ENCODE measurements around the gene THAP3. TPM values are rescaled to one million over a fixed set of nuclear protein-coding genes. Genes with fewer than 3 reads are reported as not detected.
A peak's percentile ranks its signal among the peaks of the same experiment; 100 is the strongest.
"Not testable (repeated sequence)": the region's sequence is repeated elsewhere in the genome, so short reads cannot be mapped to it uniquely, and the experiment has no call there.

THAP3 gene
- total RNA-seq, 1 donor from 2014 or later, result 13.5 TPM

- Mint-ChIP-seq H3K27me3 (ENCODE audit: unreplicated experiment) (peaks cover 2% of the 10 kb centered on the region), H3K4me3 (ENCODE audit: unreplicated experiment) (no peak overlapping the region), H3K9me3 (ENCODE audit: unreplicated experiment) (no peaks in the 10 kb centered on the region), H3K27ac (ENCODE audit: unreplicated experiment) (no peak overlapping the region), H3K4me1 (ENCODE audit: unreplicated experiment) (no peaks in the 10 kb centered on the region), H3K36me3 (ENCODE audit: low read depth, unreplicated experiment) (peaks cover 24% of the 10 kb centered on the region)
- DNase-seq (ENCODE audit: low spot score), result no peak
- TF ChIP-seq CTCF (IDR thresholded peaks at IDR 0.05; ENCODE audit: unreplicated experiment), result no peak
These were observed 11.5 kb downstream of the THAP3 start for GRCh38 chr1:6635910-6636760.

GRCh38 chr1:6636778-6637177 is 12.1 kb downstream of the THAP3 start:
- not testable (repeated sequence) for H3K27ac Mint-ChIP-seq (ENCODE audit: unreplicated experiment); H3K4me3 Mint-ChIP-seq (ENCODE audit: unreplicated experiment)

DNA sequence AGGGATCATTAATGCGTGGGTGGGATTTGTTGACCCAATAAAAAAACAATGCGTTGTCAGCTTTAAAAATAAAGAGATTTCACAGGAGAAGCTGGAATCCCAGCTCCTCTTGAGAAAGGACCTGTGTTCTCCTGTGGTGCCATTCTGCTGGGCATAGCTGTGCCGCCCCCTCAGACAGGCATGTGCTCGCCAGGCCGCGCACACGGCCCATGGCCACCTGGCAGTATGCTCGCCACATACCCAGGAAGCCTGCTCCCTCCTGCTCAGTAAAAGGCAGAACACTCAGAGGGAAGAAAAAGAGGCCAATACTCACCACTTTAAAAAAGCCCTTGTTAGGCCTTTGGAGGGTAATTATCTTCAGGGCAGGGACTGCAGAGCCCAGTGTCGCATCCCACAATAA is 13.1 kb downstream of the THAP3 start:
- H3K9me3 Mint-ChIP-seq (ENCODE audit: unreplicated experiment), result no peaks in the 10 kb centered on the region
- no peaks in the 10 kb centered on the region for H3K4me1 Mint-ChIP-seq (ENCODE audit: unreplicated experiment)
- peaks cover 5% of the 10 kb centered on the region for H3K27me3 Mint-ChIP-seq (ENCODE audit: unreplicated experiment)
- no peak for DNase-seq (ENCODE audit: low spot score)
- H3K4me3 Mint-ChIP-seq (ENCODE audit: unreplicated experiment), result no peak overlapping the region
- H3K27ac Mint-ChIP-seq (ENCODE audit: unreplicated experiment), result no peak overlapping the region
- TF ChIP-seq CTCF (IDR thresholded peaks at IDR 0.05; ENCODE audit: unreplicated experiment), result no peak
- peaks cover 38% of the 10 kb centered on the region for H3K36me3 Mint-ChIP-seq (ENCODE audit: low read depth, unreplicated experiment)

More at GRCh38 chr1:6636778-6637177, 12.1 kb downstream of the THAP3 start:
- not testable (repeated sequence) for H3K27me3 Mint-ChIP-seq (ENCODE audit: unreplicated experiment); H3K4me1 Mint-ChIP-seq (ENCODE audit: unreplicated experiment); H3K9me3 Mint-ChIP-seq (ENCODE audit: unreplicated experiment); DNase-seq (ENCODE audit: low spot score)
- peaks cover 28% of the 10 kb centered on the region for H3K36me3 Mint-ChIP-seq (ENCODE audit: low read depth, unreplicated experiment)

DNA sequence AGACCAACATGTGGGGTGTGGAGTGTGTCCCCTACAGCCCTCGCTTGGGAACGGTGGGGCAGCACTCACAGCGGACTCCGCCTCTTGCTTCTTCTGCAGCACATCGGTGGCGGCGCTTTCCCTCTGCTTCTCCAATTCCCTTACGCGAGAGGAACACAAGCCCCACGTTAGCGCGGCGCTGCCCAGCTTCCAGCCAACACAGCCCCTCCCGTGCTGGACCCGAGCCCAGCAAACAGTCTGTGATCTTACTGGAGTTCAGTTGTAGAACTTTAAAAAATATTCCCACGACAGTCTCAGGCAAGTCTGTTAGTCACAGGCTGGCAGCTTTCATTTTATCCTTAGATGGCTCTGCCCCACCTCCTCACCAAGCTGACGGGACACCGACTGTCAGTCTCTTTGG is 13.6 kb downstream of the THAP3 start:
- TF ChIP-seq CTCF (IDR thresholded peaks at IDR 0.05; ENCODE audit: unreplicated experiment), result no peak
- no peak overlapping the region for H3K4me3 Mint-ChIP-seq (ENCODE audit: unreplicated experiment)
- peaks cover 5% of the 10 kb centered on the region for H3K27me3 Mint-ChIP-seq (ENCODE audit: unreplicated experiment)
- no peak overlapping the region for H3K27ac Mint-ChIP-seq (ENCODE audit: unreplicated experiment)
- H3K36me3 Mint-ChIP-seq (ENCODE audit: low read depth, unreplicated experiment), result peaks cover 39% of the 10 kb centered on the region
- H3K4me1 Mint-ChIP-seq (ENCODE audit: unreplicated experiment), result no peaks in the 10 kb centered on the region
- H3K9me3 Mint-ChIP-seq (ENCODE audit: unreplicated experiment), result no peaks in the 10 kb centered on the region
- DNase-seq (ENCODE audit: low spot score), result no peak

GRCh38 chr1:6640867-6641266 is 16.2 kb downstream of the THAP3 start:
- not testable (repeated sequence) for H3K4me3 Mint-ChIP-seq (ENCODE audit: unreplicated experiment); H3K27ac Mint-ChIP-seq (ENCODE audit: unreplicated experiment); H3K9me3 Mint-ChIP-seq (ENCODE audit: unreplicated experiment); H3K27me3 Mint-ChIP-seq (ENCODE audit: unreplicated experiment); H3K4me1 Mint-ChIP-seq (ENCODE audit: unreplicated experiment); DNase-seq (ENCODE audit: low spot score)
- peaks cover 29% of the 10 kb centered on the region for H3K36me3 Mint-ChIP-seq (ENCODE audit: low read depth, unreplicated experiment)

DNA sequence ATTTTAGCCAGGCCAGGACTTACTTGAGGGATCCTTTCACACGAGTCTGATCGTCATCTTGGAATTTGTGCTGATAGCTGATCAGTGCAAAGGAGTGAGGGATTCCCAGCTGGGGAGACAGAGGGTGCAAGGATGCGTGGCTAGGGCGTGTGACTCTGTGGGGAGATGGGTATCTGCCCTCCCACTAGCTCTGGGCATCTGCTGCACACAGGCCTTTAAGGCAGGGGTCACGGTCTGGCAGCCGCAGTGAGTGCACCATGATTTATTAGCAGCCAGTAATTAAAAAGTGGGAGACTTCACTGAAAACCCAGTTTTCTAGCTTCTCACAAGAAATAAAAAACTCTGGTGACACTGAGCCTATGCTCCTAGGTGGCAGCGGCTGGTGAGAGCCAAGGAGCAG is 20.4 kb downstream of the THAP3 start:
- H3K9me3 Mint-ChIP-seq (ENCODE audit: unreplicated experiment), result no peaks in the 10 kb centered on the region
- H3K4me1 Mint-ChIP-seq (ENCODE audit: unreplicated experiment), result no peaks in the 10 kb centered on the region
- no peak for DNase-seq (ENCODE audit: low spot score)
- peak overlapping the region; percentile 25 for H3K4me3 Mint-ChIP-seq (ENCODE audit: unreplicated experiment)
- peaks cover 3% of the 10 kb centered on the region for H3K27me3 Mint-ChIP-seq (ENCODE audit: unreplicated experiment)
- H3K27ac Mint-ChIP-seq (ENCODE audit: unreplicated experiment), result no peak overlapping the region
- no peak for TF ChIP-seq CTCF (IDR thresholded peaks at IDR 0.05; ENCODE audit: unreplicated experiment)
- H3K36me3 Mint-ChIP-seq (ENCODE audit: low read depth, unreplicated experiment), result peaks cover 18% of the 10 kb centered on the region

All from endothelial cell (in vitro differentiated cells).